ENCODE results near the gene ACCSL. TPM values are rescaled to one million over a fixed set of nuclear protein-coding genes. Genes with fewer than 3 reads are reported as not detected.

Gene ACCSL
- under 1 TPM in 2 of 4 donors, not detected in 2; 0.14 to 0.16 TPM for polyA plus RNA-seq (ENCODE audit: insufficient read length in 4 of 4)

DNA sequence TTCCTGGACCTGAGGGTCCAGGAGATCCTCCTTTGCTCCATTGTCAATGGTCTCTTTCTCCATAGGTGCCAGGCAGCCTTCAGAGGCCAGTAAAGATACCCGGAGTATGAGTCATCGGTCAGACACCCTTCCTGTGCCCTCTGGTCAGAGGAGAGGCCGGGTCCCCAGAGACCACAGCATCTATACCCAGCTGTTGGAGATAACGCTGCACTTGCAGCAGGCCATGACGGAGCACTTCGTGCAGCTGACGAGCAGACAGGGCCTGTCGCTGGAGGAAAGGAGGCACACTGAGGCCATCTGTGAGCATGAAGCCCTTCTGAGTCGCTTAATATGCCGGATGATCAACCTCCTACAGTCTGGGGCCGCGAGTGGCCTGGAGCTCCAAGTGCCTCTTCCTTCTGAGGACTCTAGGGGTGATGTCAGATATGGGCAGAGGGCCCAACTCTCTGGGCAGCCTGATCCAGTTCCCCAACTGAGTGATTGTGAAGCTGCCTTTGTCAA, at the start of gene ACCSL:
TSS of gene ACCSL (plus strand) at position 51 of the 501 bp plus-strand sequence. CDS start at position 107, 56 bp downstream.
- DNase-seq (ENCODE audit: low read depth in 4 of 4, low spot score in 3 of 4) = no peak

DNA sequence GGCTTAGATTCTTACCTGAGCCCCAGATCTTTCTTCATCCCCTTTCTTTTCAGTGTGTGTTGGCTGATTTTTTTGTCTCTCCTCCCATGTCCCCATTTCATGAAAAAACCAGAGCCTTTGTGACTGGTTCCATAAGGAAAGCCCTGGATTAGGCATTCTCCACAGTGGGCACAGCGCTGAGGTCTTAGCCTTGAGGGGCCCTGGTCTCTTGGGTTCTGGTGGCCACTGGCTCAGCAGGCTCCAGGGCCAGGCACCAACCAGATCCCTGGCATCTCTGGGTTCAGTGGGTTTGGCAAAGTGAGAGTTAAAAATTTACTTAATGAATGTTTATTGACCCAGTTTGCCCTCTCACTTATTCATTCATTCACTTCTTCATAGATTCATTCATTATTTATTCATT, 49.5 kb upstream of the ACCSL start:
- no peak for DNase-seq (ENCODE audit: low read depth in 4 of 4, low spot score in 3 of 4)

DNA sequence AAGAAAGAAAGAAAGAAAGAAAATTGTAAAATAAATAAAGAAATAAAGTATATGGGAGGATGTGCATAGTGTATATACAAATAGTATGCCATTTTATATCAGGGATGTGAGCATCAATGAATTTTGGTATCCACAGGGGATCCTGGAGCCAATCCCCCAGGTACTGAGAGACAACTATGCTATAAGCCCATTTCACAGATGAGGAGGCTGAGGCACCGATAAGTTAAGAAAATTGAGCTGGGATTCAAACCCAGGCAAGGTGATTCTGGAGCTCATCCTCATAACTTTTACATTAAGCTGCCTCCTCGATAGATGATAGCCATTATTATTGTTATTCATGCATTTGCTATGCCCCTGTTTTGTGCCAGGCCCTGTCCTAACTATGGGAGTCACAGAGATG, 47.0 kb upstream of the ACCSL start:
- DNase-seq (ENCODE audit: low read depth in 4 of 4, low spot score in 3 of 4) = no peak

DNA sequence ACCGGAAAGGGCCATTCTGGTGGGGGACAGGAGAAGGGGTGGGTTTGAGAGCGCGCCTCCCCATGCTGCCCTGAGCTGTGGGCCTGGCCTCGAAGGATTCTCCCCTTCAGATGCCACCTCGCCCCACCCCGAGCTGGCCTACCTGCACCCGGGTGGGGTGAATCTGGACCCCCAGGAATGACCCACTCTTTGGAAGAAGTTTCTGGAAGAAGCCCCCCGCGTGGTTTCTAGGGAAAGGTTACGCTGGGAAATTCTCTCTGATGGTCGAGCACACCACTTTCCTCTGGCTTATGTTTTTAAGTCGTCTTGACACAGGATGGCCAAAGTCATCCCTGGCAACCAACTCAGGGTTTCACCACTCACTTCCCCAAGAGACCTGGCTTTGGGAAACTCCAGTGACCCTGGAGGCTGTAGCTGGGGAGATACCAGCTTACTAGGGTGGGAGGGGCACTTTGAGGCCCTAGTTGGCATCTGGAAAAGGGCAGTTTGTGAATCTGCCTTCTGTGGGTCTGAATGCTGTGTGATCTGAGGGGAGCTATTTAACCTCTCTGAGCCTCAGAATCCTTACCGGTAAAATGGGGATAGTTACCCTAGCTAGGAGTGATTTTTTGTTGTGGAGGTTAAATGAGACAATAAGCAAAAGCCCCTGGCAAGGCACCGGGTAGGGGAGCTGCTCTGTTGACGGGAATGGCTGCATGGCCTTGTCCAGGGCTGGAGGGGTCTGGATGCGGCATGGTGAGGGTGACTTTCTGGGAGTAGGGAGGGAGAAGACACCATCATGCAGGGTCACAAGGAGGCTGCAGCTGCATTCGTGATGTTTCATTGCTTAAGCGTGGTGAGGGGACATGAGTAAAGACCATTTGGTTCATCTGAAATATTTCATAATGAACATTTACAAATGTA, 45.3 kb upstream of the ACCSL start:
- no peak for DNase-seq (ENCODE audit: low read depth in 4 of 4, low spot score in 3 of 4)

DNA sequence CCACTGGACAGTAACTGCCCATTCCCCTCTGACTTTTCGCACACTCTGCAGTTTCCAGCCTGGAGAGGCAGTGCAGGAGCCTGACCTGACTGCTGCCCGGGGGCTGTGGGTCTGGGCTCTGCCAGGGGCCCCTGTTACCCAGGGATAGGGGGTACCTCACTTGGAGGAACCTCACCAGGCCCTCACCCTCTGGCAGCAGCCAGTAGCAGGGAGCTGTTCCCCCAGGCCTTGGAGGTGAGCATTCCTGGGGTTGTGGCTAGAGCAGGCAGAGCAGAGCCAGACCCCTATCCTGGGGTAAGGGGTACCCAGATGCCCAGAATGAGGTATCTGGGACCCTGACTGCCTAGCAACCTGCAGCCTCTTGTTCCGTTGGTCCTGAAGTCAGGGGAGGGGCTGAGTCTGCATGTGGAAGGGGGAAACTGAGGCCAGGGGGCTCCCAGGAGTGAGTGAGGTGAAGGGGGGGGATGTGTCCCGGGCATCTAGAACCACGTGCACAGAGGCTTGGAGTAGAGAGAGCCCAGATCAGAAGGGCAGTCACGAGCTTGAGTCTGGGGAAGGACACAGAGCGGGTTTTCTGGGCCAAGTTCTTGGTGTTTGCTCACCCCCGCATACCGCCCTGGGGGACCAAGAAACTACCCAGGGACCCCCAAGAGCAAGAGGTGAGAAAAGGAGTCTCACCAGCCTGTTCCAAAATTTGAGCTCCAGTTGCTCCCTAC, 43.9 kb upstream of the ACCSL start:
- no peak for DNase-seq (ENCODE audit: low read depth in 4 of 4, low spot score in 3 of 4)

DNA sequence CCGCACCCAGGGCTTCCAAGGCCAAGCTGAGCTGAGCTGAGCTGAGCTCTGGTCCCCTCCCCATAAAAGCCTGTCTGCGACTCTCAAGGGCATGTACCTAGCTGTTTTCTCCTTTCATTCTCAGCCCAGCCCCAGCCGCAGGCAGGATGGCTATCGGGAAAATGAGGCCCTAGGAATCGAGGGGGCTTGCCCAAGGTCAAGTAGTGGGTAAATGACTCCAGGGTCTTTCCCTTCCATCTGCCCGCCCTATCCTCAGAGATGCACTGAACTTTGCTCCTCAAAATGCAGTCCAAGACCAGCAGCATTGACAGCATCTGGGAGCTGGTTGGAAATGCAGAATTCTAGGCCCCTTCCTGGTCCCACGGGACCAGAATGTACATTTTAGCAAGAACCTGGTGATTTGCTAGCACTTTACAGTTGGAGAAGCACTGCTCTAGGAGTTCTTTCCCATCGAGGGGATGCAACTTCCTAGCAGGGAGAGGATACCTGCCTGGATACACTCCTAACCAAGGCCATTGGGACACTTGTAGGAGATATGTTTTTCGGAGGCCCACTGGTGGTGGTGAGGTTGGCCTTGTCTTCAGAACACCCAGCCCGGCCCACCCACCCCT, 43.2 kb upstream of the ACCSL start:
- DNase-seq (ENCODE audit: low read depth in 4 of 4, low spot score in 3 of 4) = no peak

DNA sequence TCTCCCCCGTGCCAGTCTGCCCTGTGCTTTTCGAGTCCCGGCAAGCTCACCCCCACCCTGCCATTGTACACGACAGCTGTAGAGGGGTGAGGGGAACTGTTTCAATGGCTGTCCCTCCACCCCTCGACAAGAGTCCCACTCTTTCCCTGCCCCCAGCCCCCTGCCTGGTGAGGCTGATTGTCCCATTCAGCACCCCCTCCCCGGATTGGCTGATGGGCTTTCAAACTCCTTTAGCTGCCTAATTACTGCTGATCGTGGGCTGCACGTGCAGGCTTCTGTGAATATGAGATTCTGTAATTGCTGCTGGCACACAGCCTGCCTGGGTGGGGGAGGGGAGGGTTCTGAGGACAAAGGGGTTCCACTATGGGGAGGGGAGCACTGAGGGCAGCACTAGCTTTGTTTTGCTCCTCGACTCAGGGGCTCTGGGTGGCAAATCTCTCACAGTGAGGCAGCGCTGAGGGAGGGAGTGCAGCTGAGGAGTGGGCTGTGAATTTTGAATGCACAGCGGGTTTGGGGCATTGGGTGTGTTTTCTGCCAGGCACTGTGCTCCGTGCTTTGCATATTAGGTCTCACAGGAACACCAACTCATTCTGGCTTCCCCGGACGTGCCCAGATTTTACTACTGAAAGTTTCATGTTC, 42.6 kb upstream of the ACCSL start:
- DNase-seq (ENCODE audit: low read depth in 4 of 4, low spot score in 3 of 4) = no peak

DNA sequence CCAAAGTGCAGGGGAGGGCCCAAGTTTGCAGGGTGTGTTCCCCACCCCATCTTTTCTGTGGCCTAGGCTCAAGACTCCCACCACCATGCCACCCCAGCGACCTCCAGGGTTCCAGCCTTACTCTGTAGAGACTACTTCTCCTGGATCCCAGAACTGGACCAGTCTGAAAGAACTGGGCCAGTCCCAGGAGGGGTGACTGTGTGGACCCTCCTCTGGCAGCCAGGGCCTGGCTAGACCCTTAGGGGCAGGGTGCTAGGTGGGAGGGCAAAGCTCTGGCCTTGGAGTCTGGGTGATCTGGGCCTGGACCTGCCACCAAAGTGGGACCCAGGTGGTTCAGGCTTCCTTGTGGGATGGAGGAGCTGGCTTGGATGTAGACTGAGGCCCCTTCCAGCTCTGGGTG, 41.8 kb upstream of the ACCSL start:
- DNase-seq (ENCODE audit: low read depth in 4 of 4, low spot score in 3 of 4) = no peak

DNA sequence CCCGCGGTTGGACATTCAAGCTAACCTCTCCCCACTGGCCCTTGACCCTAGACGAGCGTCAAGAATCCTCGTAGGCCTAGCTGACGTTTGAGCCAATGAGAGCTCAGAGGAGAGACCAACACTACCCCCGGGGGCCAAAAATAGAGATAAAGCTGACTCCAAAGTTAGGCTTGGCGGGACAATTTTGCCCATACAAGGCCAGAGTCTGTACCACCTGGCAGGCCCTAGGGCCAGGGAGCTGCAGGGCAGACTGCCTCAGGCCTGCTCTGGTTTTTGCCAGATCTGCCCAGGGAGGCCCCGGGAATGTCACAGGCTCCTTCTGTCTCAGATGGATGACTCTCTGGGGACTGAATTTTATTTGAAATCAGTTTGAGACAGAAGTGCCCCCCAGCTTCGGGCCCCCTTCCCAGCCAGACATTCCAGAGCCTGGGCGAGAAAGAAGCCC, 40.8 kb upstream of the ACCSL start:
- no peak for DNase-seq (ENCODE audit: low read depth in 4 of 4, low spot score in 3 of 4)

DNA sequence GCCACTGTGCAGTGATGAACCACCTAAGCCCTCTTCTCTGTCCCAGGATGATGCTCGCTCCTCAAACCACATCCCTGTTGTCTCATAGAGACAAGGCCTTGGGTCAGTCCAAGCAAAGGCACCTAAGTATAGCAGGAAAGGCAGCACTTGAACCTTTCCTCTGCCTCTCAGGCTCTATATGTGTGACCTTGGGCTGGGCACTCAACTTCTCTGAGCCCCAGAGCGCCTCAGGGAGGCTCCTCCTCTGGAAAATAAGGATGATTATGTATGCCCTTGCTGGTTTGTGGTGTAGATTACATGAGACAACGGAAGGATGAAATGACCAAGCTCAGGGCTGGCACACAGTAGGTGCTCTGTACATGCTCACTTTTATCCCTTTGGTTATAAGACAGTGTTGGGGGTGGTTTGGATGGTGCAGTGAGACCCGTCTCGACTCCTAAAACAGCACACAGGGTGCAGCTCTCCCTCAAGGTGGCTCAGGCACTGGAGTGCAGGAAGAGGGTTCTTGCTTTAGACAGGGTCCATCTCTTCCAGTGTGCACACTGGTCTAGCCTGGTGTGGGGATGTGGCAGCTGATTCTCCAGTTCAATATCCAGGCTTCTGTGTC, 40.2 kb upstream of the ACCSL start:
- no peak for DNase-seq (ENCODE audit: low read depth in 4 of 4, low spot score in 3 of 4)

DNA sequence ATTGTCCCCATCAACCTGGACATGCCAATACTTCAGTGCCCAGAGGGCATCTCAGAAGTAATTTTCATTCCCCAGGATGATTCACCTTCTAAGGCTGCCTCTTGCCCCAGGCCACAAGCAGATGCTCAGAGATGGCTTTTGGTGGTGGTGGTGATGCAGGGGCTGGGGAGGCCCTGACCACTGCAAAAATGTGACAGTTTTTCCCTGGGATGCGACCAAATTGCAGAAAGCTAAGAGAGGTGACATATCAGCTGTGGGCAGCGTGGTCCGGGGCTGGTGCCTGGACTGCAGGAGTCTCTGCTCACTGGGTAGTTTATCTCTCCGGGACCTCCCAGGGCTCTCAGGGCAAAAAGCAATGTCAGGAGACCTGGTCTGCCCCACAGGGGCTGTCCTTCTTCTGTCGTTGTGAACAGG, 39.7 kb upstream of the ACCSL start:
- no peak for DNase-seq (ENCODE audit: low read depth in 4 of 4, low spot score in 3 of 4)

DNA sequence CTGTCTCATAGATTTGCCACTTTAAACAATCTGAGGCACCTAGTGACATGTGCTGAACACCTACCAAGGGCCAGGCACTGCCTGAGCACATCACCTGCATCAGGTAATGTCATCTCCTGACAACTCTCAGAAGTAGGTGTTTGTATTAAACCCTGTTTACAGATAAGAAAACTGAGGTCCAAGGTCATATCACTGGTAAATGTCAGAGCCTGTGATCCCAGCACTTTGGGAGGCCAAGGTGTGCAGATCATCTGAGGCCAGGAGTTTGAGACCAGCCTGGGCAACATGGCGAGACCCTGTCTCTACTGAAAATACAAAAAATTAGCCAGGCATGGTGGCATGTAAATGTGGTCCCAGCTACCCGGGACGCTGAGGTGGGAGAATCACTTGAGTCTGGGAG, 39.1 kb upstream of the ACCSL start:
- DNase-seq (ENCODE audit: low read depth in 4 of 4, low spot score in 3 of 4) = no peak

DNA sequence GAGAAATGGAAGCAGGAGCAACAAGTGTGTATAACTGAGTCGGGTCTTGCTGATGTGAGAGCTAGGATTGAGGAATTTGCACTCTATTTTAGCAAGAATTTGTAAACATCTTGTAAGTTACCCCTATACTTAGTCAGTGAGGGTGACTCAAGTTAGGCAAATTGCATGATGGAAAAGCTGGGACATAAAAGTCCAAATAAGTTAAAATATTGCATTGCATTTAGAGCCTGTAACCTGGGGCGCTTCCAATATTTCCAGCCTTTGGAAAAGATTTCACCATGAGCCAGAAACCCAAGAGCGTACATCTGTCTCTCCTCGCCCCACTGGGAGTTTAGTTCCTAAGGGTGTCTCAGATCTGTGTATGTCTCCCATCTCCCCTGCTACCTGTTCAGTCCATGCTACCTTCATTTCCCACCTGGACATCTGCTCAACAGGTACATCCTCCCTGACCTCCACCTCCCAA, 37.0 kb upstream of the ACCSL start:
- DNase-seq (ENCODE audit: low read depth in 4 of 4, low spot score in 3 of 4) = no peak

DNA sequence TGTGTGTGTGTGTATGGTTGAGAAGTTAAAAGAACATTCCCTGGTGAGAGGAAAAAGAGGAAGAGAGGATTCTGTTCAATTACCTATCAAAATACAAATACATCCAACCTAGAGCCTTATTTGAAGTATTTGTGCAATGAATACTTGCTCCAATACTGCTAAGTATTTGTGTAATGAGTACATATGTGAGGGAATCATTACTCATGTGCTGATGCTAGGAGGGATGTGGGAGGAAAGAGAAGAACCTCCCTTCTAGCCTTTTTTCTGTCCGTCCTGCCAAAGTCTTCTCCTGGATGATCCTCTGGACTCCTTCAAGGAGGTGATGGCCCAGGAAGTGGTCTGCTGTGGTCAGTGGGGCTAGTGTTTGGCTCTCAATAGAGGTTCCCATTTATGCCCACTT, 36.0 kb upstream of the ACCSL start:
- DNase-seq (ENCODE audit: low read depth in 4 of 4, low spot score in 3 of 4) = no peak

DNA sequence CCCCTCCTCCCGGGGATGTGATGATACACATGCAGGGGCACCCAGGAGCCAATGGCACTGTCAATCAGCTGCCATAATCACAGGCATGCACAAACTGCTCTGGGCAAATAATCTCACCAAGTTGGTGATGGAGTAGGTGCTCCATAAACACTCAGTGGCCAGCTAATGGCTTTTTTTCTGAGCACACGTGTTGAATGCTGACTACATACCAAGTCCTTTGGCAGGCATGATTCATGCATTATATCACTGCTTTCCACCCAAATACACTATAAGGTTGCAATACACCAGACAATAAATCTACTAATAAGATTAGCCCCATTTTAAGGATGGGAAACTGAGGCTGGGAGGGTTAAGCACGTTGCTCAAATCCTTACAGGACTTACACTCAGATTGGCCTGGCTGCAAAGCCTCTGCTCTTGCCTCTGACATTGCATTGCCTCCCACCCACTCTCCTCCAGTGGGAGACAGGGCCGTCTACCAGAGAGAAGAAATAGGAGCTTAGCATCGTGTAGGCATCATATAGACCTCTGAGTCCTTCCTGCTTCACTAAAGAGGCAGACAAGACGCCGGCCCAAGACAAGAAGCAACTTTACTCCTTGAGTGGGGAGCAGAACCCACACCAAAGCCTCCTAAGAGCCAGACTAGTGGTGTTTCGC, 32.7 kb upstream of the ACCSL start:
- no peak for DNase-seq (ENCODE audit: low read depth in 4 of 4, low spot score in 3 of 4)

DNA sequence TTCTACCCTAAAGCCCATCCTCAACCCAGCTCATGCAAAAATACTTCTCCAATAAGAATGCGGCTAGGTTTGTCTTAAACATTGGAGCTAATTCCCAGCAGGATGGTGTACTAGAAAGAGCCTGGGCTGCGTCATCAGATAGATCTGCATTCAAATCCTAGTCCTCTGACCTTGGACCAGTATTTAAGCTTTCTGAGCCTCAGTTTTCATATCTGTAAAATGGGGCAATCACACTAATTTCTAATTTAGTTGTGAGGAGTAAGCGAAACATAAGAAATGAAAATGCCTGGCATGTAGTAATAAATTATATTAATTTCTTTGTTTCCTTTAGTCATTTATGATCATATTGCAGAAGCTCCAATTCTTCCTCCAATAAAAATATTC, 32.2 kb upstream of the ACCSL start:
- no peak for DNase-seq (ENCODE audit: low read depth in 4 of 4, low spot score in 3 of 4)

DNA sequence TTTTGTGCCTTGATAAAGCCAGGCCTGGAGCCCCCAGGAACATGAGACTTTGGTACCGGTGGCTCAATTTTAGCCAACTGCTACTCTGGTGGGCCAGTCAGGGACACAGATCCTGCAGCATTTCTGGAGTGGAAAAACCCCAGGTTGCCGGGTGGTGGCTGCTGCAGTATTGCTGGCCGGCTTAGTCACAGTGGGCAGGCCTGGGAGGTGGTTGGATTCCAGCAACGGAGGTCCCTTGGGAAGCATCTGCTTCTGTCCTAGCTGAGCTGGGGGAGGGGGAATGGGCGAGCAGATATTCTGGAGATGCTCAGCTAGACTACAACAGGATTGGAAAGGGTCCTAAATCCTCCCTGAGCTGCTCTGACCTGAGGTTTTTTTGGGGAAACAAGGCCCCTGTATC, 31.6 kb upstream of the ACCSL start:
- DNase-seq (ENCODE audit: low read depth in 4 of 4, low spot score in 3 of 4) = no peak

DNA sequence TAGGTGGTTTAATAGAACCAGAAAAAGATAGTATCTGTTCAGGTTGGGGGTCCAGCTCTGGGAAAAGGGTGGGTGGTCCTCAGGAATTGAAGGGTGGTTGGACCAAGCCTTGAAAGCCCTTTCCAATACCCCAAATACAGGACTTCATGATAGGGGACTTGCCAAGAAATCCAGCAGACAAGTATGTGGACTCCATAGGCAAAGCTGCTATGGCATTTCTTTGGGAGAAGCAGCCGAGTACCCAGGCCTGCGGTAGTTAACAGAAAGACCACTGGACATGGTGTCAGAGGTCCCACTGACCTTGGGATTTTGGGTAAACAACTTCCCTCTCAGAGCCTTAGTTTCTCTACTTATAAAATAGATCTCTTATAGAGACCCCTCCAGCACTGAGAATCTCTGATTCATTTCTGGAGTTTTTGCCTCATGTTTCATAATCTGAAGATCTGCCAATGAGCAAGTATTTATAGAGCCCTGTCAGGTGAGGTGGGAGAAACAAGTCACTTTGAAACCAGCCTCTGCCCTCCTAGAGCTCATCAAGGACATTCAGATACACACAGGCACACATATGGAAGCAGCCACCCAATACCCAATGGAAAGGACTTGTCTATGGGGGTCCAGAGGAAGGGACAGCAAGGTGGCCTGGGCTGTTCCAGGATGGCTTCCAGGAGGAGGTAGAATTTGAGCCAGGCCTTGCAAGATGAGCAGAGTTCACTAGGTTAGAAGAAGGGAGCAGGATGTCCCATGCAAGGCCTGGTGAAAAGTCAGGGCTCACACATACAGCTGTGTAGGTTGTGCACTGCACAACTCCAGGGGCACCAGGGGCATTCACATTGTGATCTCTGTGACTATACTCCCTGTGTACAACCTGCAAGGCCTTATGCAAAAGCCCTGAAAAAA, 31.0 kb upstream of the ACCSL start:
- no peak for DNase-seq (ENCODE audit: low read depth in 4 of 4, low spot score in 3 of 4)

Measured in left renal pelvis (tissue), 4 donors.